WI38 (cell line): ENCODE results near the gene ASIC4.

Source experiments
- H3K4me3 ChIP-seq: 2 replicates; pipeline ENCODE4 v1.5.1; 2011; ENCODE audit warnings: low read depth, mild to moderate bottlenecking, control low read depth, low read length
- TF ChIP-seq, protein P1 (sequence below): IDR thresholded peaks from 2 replicates; pipeline ENCODE4 v1.5.1; 2012; ENCODE audit warnings: low read depth, mild to moderate bottlenecking, control low read depth, low read length

The ASIC4 gene

GRCh38 chr2:219483451-219484342 lies 30.6 kb upstream of the ASIC4 start:
- H3K4me3 ChIP-seq: no peak overlapping the region
- TF ChIP-seq, protein P1, sequence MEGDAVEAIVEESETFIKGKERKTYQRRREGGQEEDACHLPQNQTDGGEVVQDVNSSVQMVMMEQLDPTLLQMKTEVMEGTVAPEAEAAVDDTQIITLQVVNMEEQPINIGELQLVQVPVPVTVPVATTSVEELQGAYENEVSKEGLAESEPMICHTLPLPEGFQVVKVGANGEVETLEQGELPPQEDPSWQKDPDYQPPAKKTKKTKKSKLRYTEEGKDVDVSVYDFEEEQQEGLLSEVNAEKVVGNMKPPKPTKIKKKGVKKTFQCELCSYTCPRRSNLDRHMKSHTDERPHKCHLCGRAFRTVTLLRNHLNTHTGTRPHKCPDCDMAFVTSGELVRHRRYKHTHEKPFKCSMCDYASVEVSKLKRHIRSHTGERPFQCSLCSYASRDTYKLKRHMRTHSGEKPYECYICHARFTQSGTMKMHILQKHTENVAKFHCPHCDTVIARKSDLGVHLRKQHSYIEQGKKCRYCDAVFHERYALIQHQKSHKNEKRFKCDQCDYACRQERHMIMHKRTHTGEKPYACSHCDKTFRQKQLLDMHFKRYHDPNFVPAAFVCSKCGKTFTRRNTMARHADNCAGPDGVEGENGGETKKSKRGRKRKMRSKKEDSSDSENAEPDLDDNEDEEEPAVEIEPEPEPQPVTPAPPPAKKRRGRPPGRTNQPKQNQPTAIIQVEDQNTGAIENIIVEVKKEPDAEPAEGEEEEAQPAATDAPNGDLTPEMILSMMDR: no peak

DNA sequence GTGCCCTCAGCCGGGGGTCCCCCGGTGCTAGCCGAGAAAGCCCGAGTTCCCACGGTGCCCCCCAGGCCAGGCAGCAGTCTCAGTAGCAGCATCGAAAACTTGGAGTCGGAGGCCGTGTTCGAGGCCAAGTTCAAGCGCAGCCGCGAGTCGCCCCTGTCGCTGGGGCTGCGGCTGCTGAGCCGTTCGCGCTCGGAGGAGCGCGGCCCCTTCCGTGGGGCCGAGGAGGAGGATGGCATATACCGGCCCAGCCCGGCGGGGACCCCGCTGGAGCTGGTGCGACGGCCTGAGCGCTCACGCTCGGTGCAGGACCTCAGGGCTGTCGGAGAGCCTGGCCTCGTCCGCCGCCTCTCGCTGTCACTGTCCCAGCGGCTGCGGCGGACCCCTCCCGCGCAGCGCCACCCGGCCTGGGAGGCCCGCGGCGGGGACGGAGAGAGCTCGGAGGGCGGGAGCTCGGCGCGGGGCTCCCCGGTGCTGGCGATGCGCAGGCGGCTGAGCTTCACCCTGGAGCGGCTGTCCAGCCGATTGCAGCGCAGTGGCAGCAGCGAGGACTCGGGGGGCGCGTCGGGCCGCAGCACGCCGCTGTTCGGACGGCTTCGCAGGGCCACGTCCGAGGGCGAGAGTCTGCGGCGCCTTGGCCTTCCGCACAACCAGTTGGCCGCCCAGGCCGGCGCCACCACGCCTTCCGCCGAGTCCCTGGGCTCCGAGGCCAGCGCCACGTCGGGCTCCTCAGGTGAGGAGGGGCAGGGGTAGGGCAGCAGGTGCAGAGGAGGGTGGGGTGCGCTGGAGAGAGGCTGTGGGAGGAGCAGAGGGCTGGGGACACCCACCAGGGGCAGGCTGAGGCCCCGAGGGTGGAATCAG lies 29.7 kb upstream of the ASIC4 start:
- TF ChIP-seq, protein P1: no peak
- H3K4me3 ChIP-seq: no peak overlapping the region

DNA sequence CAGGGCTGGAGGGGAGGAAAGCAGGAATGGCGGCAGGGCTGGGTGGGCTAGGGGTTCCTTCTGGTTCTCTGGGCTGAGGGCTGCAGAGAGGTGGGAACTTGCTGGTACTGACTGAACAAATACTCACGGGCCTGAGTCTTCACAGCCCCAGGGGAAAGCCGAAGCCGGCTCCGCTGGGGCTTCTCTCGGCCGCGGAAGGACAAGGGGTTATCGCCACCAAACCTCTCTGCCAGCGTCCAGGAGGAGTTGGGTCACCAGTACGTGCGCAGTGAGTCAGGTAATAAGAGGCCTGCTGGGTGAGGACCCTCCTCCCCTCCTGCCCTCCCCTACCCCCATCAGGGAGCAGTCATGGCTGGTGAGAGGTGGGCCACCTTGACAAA lies 29.1 kb upstream of the ASIC4 start:
- TF ChIP-seq, protein P1: no peak
- no peak overlapping the region for H3K4me3 ChIP-seq

DNA sequence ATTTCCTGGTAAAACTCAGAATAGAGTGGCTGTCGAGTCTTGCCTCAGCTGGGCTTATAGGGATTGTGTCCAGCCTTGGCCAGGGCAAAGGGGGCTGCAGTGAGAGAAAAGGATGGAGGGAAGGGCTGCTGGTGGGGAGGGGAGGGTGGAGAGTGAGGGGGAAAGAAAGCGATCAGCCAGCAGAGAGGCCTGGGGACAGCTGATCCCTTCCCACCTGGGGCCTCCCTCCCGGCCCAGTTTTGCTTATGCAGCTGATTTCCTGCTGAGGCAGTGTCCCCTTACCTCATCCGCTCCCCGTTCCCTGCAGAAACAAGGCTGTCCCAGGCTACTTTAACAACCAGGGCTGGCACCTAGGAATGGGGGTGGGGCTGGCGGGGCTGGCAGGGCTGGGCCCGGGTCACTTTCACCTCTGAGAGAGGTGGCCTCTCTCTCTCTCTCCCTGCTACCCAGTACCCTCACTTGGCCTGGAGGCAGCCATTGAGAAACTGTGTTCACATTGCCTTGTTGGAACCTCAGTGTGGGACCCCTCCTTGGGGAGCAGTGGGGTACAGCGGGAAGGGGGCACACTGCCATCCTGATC lies 27.8 kb upstream of the ASIC4 start:
- no peak overlapping the region for H3K4me3 ChIP-seq
- TF ChIP-seq, protein P1: no peak

DNA sequence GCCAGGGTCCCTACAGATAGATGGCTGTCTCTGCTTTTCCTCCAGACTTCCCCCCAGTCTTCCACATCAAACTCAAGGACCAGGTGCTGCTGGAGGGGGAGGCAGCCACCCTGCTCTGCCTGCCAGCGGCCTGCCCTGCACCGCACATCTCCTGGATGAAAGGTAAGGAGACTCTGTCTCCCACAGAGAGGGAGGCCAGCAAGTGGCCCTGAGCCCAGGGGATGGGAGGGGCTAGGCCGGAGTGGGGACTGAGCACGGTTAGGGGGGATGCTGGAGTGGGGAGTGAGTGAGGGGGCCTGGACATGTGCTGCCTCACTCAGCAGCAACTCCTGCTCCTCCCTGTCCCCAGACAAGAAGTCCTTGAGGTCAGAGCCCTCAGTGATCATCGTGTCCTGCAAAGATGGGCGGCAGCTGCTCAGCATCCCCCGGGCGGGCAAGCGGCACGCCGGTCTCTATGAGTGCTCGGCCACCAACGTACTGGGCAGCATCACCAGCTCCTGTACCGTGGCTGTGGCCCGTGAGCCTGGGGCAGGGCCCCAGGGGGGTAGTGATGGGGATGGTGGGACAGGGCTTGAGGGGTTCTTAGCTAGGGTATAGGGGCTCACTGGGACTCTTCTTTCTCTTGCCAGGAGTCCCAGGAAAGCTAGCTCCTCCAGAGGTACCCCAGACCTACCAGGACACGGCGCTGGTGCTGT lies 26.0 kb upstream of the ASIC4 start:
- no peak overlapping the region for H3K4me3 ChIP-seq
- TF ChIP-seq, protein P1: no peak

DNA sequence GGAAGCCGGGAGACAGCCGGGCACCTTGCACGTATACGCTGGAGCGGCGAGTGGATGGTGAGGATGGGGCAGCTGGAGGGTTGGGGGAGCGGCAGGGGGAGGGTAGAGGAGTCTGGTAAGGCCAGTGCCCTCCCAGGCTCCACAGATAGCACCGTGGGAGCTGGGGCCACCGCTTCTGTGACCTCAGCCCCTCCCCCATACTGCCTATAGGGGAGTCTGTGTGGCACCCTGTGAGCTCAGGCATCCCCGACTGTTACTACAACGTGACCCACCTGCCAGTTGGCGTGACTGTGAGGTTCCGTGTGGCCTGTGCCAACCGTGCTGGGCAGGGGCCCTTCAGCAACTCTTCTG lies 25.5 kb upstream of the ASIC4 start:
- TF ChIP-seq, protein P1: no peak
- H3K4me3 ChIP-seq: no peak overlapping the region
